ENCODE results near the gene TEAD3.
"Not testable (repeated sequence)": the region's sequence is repeated elsewhere in the genome, so short reads cannot be mapped to it uniquely, and the experiment has no call there.

The TEAD3 gene

GRCh38 chr6:35496841-35497570, at the start of gene TEAD3:
TSS of gene TEAD3 (minus strand) at chr6:35497079.
- peak within 1 kb of the TSS; percentile 75 for H3K4me3 ChIP-seq (ENCODE audit: low read depth, low read length)
- no peak for TF ChIP-seq CTCF (IDR thresholded peaks at IDR 0.05; ENCODE audit: low read depth, low read length)

- TF ChIP-seq CTCF (IDR thresholded peaks at IDR 0.05; ENCODE audit: low read depth, low read length): no peak
- no peak overlapping the region for H3K4me3 ChIP-seq (ENCODE audit: low read depth, low read length)
These were observed 48.0 kb upstream of the TEAD3 start for GRCh38 chr6:35544769-35545361.

- no peak for TF ChIP-seq CTCF (IDR thresholded peaks at IDR 0.05; ENCODE audit: low read depth, low read length)
- H3K4me3 ChIP-seq (ENCODE audit: low read depth, low read length): no peak overlapping the region
These were observed 46.7 kb upstream of the TEAD3 start for GRCh38 chr6:35543459-35544193.

- TF ChIP-seq CTCF (IDR thresholded peaks at IDR 0.05; ENCODE audit: low read depth, low read length): no peak
- no peak overlapping the region for H3K4me3 ChIP-seq (ENCODE audit: low read depth, low read length)
These were observed 45.0 kb upstream of the TEAD3 start for GRCh38 chr6:35541836-35542235.

GRCh38 chr6:35539223-35539622, 42.3 kb upstream of the TEAD3 start:
- no peak overlapping the region for H3K4me3 ChIP-seq (ENCODE audit: low read depth, low read length)
- no peak for TF ChIP-seq CTCF (IDR thresholded peaks at IDR 0.05; ENCODE audit: low read depth, low read length)

GRCh38 chr6:35535847-35536246, 39.0 kb upstream of the TEAD3 start:
- H3K4me3 ChIP-seq (ENCODE audit: low read depth, low read length): not testable (repeated sequence)

- TF ChIP-seq CTCF (IDR thresholded peaks at IDR 0.05; ENCODE audit: low read depth, low read length): no peak
These were observed 37.7 kb upstream of the TEAD3 start for GRCh38 chr6:35534407-35535170.

More at GRCh38 chr6:35534407-35535170, 37.7 kb upstream of the TEAD3 start:
- H3K4me3 ChIP-seq (ENCODE audit: low read depth, low read length): no peak overlapping the region
